Mammary epithelial cell (primary cell): ENCODE results near the gene TCERG1L.

Experiments used
- EZH2 ChIP-seq: IDR thresholded peaks from 2 replicates; pipeline ENCODE4 v1.6.1; 2012; ENCODE audit warnings: low read length, inconsistent platforms, borderline replicate concordance
- TF ChIP-seq, protein P1 (sequence below), 2 donors: IDR thresholded peaks in 1 of 2; conservative IDR thresholded peaks in 1 of 2; 2 replicates each; pipeline ENCODE4 v1.5.1; 2011 to 2012; ENCODE audit warnings: inconsistent platforms in 2 of 2, low read length in 2 of 2, mild to moderate bottlenecking in 2 of 2, control low read depth in 1 of 2, low read depth in 1 of 2; ENCODE audit not compliant: insufficient read depth in 1 of 2; ENCODE audit errors: extremely low read depth in 1 of 2

DNA sequence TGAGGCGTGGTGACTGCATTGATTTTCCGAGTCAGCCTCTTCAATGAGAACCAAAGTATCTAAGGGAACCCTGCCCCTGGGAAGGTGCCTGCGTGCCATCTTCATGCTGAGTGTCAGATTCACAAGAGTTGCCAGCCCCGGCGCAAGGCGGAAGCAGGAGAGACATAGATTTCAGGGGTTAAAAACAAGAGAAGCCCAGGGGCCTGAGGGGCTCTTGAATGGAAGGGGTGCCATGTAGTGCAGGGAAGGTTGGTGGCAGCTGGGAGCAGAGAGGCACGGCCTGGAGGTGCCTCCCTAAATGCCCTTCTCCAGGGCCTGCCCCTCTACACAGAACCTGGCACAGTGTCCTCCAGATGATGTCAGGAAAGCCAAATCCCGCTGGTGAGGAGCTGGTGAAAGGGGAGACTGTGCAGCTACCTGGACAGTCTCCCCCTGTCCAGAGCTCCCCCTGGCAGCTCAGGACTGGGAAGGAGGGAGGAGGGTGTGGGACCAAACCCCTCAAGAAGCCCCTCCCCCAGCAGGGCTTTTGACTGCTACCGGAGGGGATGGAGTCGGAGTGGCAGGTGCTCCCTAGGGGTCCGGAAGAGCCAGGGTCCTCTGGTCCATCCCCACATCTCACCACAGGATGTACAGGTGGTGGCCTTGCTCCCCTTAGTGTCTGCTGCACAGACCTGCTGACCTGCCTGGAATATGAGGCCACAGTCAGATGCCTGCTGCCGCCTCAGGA, 137.9 kb downstream of the TCERG1L start:
- TF ChIP-seq, protein P1, sequence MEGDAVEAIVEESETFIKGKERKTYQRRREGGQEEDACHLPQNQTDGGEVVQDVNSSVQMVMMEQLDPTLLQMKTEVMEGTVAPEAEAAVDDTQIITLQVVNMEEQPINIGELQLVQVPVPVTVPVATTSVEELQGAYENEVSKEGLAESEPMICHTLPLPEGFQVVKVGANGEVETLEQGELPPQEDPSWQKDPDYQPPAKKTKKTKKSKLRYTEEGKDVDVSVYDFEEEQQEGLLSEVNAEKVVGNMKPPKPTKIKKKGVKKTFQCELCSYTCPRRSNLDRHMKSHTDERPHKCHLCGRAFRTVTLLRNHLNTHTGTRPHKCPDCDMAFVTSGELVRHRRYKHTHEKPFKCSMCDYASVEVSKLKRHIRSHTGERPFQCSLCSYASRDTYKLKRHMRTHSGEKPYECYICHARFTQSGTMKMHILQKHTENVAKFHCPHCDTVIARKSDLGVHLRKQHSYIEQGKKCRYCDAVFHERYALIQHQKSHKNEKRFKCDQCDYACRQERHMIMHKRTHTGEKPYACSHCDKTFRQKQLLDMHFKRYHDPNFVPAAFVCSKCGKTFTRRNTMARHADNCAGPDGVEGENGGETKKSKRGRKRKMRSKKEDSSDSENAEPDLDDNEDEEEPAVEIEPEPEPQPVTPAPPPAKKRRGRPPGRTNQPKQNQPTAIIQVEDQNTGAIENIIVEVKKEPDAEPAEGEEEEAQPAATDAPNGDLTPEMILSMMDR (conservative IDR thresholded peaks at IDR 0.05 in 1 of 2, IDR thresholded peaks at IDR 0.05 in 1 of 2; ENCODE audit: extremely low read depth in 1 of 2, insufficient read depth in 1 of 2, low read depth in 1 of 2, low read length in 2 of 2), result no peak
- TF ChIP-seq EZH2, result no peak
